Hepatocyte (in vitro differentiated cells): ENCODE data around the gene CAV2.

Experiments used
- CTCF ChIP-seq: fragments of 200-600 bp; sonication (generic); IDR thresholded peaks from 2 replicates; pipeline ENCODE4 v1.5.1; 2016; ENCODE audit warnings: antibody characterized with exemption, mild to moderate bottlenecking; ENCODE audit not compliant: poor library complexity
- EZH2 ChIP-seq: fragments of 200-600 bp; sonication (generic); IDR thresholded peaks from 2 replicates; pipeline ENCODE4 v1.6.1; 2016; ENCODE audit warnings: antibody characterized with exemption, mild to moderate bottlenecking, borderline replicate concordance

GRCh38 chr7:116525298-116525912, 25.9 kb downstream of the CAV2 start:
- no peak for TF ChIP-seq CTCF
- no peak for TF ChIP-seq EZH2
